DMS153 (cell line): ENCODE measurements around the gene ERCC6L.

Source experiments
- DNase-seq: peaks from one replicate; lab custom pipeline; 2025; lab: John Stamatoyannopoulos, UW

Gene ERCC6L

GRCh38 chrX:72238721-72239475, at the start of gene ERCC6L:
ERCC6L (minus strand) TSS chrX:72239027; CDS start chrX:72238911, 116 bp downstream.
- DNase-seq = peak; percentile 69

DNA sequence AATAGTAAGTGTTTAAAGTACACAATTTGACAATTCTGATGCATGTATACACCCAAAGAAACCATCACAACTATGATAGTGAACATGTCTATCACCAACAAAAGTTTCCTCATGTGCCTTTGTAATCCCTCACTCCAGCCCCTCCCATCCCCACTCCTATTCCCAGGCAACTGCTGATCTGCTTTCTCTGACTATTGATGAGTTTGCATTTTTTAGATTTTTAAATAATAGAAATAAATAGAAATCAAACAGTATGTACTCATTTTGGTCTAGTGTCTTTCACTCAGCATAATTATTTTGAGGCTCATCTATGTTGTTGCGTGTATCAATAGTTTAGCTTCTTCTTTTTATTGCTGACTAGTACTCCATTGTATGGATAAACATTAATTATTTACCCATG, 43.5 kb upstream of the ERCC6L start:
- no peak for DNase-seq

- DNase-seq = no peak
These were observed 41.6 kb upstream of the ERCC6L start for GRCh38 chrX:72280321-72280845.

DNA sequence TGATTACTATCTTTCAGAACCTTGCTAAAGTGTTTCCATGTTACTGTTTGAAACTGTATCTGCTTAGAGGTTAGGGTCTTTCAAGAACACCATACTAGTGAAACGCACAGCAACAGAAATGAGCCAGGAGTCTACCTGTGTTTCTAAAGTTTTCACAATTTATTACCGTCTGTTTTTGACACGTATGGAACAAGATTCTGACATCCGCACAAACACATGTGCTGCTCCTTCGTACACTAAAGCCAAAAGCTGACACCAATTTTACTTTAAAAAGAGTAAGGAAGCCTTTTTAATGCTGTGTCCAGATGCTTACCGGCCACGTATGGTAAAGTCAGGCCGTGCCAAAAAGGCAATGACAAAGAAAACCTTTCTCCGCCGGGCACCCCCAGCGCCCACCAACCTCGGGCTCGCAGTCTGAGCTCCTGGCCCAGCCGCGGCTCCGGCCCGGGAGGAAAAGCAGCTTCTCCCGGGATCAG, 37.7 kb upstream of the ERCC6L start:
- no peak for DNase-seq

DNA sequence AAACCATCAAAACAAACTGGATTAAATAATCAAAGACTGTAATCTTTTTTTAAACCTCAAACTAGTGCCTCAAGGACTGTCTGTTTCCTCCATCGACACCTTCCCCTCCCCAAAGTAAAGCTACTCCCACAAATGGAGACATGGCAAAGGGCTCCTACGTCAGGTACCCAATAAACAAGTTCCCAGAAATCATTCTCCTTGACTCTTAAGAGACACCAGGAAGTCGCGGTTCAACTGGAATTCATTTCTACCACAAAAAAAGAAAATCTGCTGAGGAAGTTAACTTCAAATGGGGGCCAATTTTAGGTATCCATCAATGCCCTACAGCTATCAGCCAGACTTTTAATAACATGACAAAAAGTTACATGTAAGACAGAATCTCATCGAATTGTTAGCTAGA, 35.7 kb upstream of the ERCC6L start:
- no peak for DNase-seq

- DNase-seq = no peak
These were observed 34.9 kb upstream of the ERCC6L start for GRCh38 chrX:72273718-72274117.

GRCh38 chrX:72272868-72273267, 34.0 kb upstream of the ERCC6L start:
- no peak for DNase-seq

GRCh38 chrX:72271812-72272211, 33.0 kb upstream of the ERCC6L start:
- no peak for DNase-seq

- no peak for DNase-seq
These were observed 32.4 kb upstream of the ERCC6L start for GRCh38 chrX:72271091-72271788.

GRCh38 chrX:72270316-72270866, 31.6 kb upstream of the ERCC6L start:
- DNase-seq = no peak

- DNase-seq = no peak
These were observed 30.9 kb upstream of the ERCC6L start for GRCh38 chrX:72269671-72270251.

GRCh38 chrX:72268597-72269365, 30.0 kb upstream of the ERCC6L start:
- DNase-seq = no peak

GRCh38 chrX:72265263-72265662, 26.4 kb upstream of the ERCC6L start:
- no peak for DNase-seq

GRCh38 chrX:72262077-72262476, 23.2 kb upstream of the ERCC6L start:
- no peak for DNase-seq

DNA sequence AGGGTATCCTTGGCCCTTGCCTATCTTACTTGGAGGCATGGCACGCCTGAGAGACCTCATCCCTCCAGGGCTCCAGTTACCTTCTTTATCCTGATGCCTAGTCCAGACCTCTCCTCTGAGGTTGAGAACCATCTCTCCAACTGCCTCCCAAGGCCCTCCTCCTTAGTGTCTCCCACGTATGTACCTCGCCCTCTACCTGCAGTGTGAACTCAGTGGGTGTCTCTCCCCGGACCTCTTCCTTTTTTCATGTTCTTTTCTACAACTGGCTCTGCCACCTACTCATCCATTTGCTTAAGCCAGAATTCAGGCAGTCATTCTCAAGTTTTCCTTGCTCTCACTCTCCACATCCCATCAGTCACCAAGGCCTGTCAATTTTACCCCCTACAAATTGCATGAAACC, 21.6 kb upstream of the ERCC6L start:
- DNase-seq = no peak

DNA sequence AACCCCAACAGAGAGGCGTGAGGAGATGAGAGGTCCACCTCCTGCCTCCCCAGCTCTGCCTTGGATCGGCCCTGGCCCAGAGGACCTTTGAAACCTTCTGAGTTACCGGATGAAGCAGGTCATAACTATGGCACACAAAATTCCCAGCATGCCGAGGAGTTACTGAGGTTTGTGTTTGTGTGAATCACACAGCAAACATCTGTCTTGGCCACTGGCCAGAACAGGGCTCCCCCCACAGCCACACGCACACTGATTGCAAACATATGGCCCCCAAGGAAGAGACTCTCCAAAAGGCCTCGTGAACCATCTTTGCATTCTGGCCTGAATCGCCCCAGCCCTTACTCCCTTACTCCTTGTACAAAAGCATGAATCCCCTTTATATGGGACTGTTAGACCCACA, 19.3 kb upstream of the ERCC6L start:
- no peak for DNase-seq

DNA sequence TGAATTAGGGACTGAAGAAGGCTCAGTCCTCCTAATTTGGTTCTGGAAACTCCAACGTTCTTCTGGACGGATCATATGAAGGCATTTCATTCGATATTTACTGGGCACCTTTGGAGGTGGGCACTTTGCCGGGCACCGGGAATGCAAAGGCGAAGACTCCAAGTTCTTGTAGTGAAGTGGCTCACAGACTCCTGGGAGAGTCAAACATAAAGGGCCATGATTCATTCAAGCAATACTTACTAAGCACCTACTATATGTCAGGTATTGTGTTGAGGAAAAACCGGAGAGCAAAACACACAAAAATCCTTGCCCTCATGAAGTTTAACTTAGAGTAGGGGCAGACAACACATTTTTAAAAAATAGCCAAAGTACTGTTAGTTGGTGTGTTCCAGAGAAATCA, 17.0 kb upstream of the ERCC6L start:
- DNase-seq = no peak

DNA sequence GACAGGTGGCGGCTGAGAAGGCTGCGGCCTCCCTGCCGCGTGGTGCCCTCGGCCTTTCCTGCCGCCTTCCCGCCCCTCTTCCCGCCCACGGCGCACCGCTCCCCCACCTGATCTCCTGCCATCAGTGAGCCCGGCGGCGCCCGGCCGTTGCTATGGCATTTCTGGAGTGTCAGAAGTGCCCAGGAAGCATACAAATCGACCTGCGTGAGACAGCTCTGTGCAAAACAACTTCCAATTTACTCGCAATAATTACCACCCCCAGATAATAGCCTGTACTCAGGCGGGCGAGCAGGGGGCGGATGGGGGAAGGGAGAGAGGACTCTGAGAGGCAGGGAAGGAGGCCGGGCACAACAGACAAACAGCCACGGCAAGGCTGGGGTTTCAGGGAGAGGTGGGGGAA, 16.6 kb upstream of the ERCC6L start:
- peak; percentile 68 for DNase-seq

DNA sequence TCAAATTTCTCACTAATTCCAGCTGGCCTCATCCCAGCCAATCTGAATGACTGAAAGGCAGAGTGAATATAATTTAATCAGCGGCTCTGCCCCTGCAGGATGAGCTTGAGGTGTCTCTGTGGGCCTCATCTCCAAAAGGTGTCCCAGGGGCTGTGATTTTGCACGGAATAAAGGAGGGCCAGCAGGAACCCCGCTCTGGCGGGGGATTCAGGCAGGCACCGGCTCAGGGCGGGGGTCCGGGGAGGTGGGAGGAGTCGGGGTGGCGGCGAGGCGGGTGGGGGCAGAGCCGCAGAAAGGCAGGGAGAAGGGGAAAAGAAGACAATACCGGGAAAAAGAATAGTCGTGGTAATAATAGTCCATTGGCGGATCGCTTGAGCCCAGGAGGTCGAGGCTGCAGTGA, 16.0 kb upstream of the ERCC6L start:
- DNase-seq = no peak

- no peak for DNase-seq
These were observed 14.9 kb upstream of the ERCC6L start for GRCh38 chrX:72253686-72254085.

DNA sequence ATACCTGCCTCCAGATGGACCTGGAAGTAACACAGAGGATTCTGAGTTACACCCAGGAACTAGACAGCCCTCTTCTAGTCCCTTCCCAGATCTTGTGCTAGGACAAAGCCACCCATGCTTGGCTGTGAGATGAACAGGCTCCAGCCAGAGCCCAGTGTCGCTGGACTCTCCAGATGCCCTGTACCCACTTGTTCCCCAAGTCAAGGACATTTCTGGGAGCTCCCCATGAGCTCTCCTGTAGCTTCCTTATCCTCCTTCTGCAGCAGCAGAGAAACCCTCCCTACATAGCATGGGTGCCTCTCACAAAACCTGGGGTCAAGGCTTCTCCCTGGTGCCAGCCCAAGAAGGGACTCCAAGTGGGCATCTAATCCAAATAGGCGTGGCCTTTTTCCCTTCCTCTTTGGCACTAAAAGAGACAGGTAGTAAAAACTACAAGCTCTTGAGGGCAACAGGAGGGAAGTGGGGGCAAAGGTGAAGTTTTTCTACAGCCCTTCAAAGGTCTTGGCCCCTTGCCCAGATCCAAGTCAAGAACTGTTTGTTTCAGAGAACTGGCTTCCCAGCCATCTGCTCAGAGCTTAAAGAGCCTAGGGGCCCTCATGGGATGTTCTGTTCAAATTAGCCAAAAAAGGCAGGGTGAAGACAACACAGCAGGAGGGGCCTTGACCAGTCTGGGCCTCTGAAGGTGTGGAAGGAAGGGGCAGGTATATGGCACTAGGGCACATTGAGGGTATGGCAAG, 8.5 kb upstream of the ERCC6L start:
- DNase-seq = peak; percentile 46
